GM23248 (cell line): Measurements from ENCODE around the gene TRERF1.

Experiments used
- EZH2 ChIP-seq: fragments of 200-600 bp; sonication (generic); IDR thresholded peaks from 2 replicates; pipeline ENCODE4 v1.6.1; 2018; ENCODE audit warnings: antibody characterized with exemption, mild to moderate bottlenecking; ENCODE audit not compliant: insufficient read depth, poor library complexity, severe bottlenecking
- EZH2phosphoT487 ChIP-seq: fragments of 200-600 bp; sonication (generic); IDR thresholded peaks from 2 replicates; pipeline ENCODE4 v1.6.1; 2018; ENCODE audit warnings: antibody characterized with exemption, moderate library complexity, mild to moderate bottlenecking, low read depth; ENCODE audit not compliant: insufficient read depth

- TF ChIP-seq EZH2phosphoT487 (no peak), EZH2 (no peak)
Observed at GRCh38 chr6:42306439-42307140, 145.1 kb downstream of the TRERF1 start.
